ENCODE data around the gene ZCCHC18. TPM values are rescaled to one million over a fixed set of nuclear protein-coding genes. Genes with fewer than 3 reads are reported as not detected.

Gene ZCCHC18
- total RNA-seq, 1 experiment from 2014 or later: 1.5 TPM

DNA sequence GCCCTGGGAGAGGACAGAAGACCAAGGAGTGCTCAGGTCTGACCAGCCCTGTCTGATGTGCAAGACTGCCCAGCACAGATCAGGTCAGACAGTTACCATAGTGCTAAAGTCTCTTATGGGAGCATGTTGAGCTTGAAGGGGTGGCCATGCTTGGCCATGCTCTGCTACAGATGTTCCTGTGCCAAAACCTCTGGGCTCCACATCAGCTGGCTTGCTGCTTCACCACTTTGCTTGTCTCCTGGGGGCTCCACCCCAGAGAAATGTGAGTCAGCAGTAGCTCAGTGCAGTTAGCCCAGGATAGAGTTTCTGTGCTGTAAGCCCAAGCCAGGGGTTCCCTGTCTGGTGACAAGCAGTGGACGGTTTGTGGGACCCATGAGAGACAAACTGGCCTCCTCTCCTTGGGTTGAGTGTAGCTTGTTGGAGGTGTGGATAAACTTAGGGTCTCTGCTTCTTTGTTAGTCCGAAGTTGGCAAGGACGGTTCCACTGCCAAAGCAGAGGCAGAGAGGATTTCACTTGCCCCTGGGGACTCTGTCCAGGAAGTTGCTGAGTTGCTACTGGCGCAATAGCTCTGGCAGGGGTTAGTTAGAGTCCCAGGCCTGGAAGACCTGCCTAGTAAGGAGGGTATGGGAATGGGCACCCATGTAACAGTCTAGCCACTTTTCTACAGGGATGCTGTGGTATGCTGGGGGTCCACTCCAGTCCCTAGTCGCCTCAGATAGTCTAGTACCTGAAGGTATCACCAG is 27.6 kb upstream of the ZCCHC18 start:
- Histone ChIP-seq H4K8ac (replicated peaks; ENCODE audit: insufficient read length, low read depth, low read length) (no peak overlapping the region), H3K18ac (ENCODE audit: insufficient read length, low read depth, low read length) (no peak overlapping the region), H3K27me3 (ENCODE audit: insufficient read depth, low read length) (no peaks in the 10 kb centered on the region), H3T11ph (ENCODE audit: low read length) (no peak overlapping the region), H3K23me2 (ENCODE audit: insufficient read length, low read depth, low read length, poor library complexity, severe bottlenecking) (no peaks in the 10 kb centered on the region), H4K5ac (ENCODE audit: insufficient read length, low read depth, low read length) (no peak overlapping the region), H2AFZ (ENCODE audit: low read length) (no peak overlapping the region), H3K27ac (ENCODE audit: insufficient read length, low read depth, low read length) (no peak overlapping the region), H3K79me1 (ENCODE audit: insufficient read depth, low read depth, low read length, poor library complexity, severe bottlenecking) (no peaks in the 10 kb centered on the region), H3K56ac (ENCODE audit: insufficient read length, low read depth, low read length) (no peak overlapping the region), H3K14ac (ENCODE audit: insufficient read depth, low read length) (no peak overlapping the region; the same call in 1 of the 2 replicates), H2AK5ac (ENCODE audit: insufficient read length, low read length) (no peak overlapping the region), H3K79me2 (ENCODE audit: insufficient read depth, low read length) (no peaks in the 10 kb centered on the region), H2BK15ac (ENCODE audit: low read depth, low read length) (no peak overlapping the region), H2BK120ac (ENCODE audit: low read depth, low read length, poor library complexity, severe bottlenecking) (no peak overlapping the region), H4K20me1 (ENCODE audit: control insufficient read depth, insufficient read depth, insufficient read length) (no peaks in the 10 kb centered on the region), H3K9me3 (ENCODE audit: control insufficient read depth, low read depth, low read length) (no peaks in the 10 kb centered on the region), H3K4me2 (ENCODE audit: insufficient read depth, insufficient read length, low read length) (no peak overlapping the region), H2BK12ac (ENCODE audit: insufficient read length, low read depth, low read length) (no peak overlapping the region), H3K23ac (ENCODE audit: insufficient read length, low read depth, low read length) (no peak overlapping the region), H3K9ac (ENCODE audit: extremely low read depth, insufficient read length, low read length) (no peak overlapping the region), H4K91ac (ENCODE audit: insufficient read length, low read depth, low read length) (no peak overlapping the region), H3K4ac (ENCODE audit: low read depth, low read length) (no peak overlapping the region), H2BK20ac (ENCODE audit: low read depth, low read length, poor library complexity, severe bottlenecking) (no peak overlapping the region), H3K4me1 (ENCODE audit: insufficient read depth, low read length) (no peaks in the 10 kb centered on the region), H2BK5ac (ENCODE audit: insufficient read length, low read length) (no peak overlapping the region)
- no peaks in the 10 kb centered on the region; a peak in 1 of 7 replicates for H3K36me3 Mint-ChIP-seq (ENCODE audit: insufficient read depth in 1 of 3, low read depth in 3 of 3)
- H3K4me3 Mint-ChIP-seq: no peak overlapping the region
- peaks cover 12% of the 10 kb centered on the region for H3K27me3 Mint-ChIP-seq (ENCODE audit: low read depth)
- TF ChIP-seq, protein P1, sequence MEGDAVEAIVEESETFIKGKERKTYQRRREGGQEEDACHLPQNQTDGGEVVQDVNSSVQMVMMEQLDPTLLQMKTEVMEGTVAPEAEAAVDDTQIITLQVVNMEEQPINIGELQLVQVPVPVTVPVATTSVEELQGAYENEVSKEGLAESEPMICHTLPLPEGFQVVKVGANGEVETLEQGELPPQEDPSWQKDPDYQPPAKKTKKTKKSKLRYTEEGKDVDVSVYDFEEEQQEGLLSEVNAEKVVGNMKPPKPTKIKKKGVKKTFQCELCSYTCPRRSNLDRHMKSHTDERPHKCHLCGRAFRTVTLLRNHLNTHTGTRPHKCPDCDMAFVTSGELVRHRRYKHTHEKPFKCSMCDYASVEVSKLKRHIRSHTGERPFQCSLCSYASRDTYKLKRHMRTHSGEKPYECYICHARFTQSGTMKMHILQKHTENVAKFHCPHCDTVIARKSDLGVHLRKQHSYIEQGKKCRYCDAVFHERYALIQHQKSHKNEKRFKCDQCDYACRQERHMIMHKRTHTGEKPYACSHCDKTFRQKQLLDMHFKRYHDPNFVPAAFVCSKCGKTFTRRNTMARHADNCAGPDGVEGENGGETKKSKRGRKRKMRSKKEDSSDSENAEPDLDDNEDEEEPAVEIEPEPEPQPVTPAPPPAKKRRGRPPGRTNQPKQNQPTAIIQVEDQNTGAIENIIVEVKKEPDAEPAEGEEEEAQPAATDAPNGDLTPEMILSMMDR (conservative IDR thresholded peaks at IDR 0.05): no peak
- no peak overlapping the region for H3K27ac Mint-ChIP-seq
- H3K9me3 Mint-ChIP-seq: peaks cover 0 to 10% of the 10 kb centered on the region in 2 experiments; a peak in 2 of 5 replicates
- no peaks in the 10 kb centered on the region for H3K4me1 Mint-ChIP-seq
- WGBS (ENCODE audit: extremely low coverage, insufficient read length, low lambda C conversion rate): no CpG with 5 or more reads among the region's 5 CpGs
- no peak for DNase-seq
